Femur (tissue), 1 donor: ENCODE measurements around the gene SMCP.
A peak's percentile ranks its signal among the peaks of the same experiment; 100 is the strongest.

Experiments used
- DNase-seq: peaks from one replicate; pipeline ENCODE4 v3.0.0-alpha.2; 2017

The SMCP gene

GRCh38 chr1:152878042-152878441, at the start of gene SMCP:
SMCP (plus strand) TSS chr1:152878322; CDS start chr1:152884423, 6,101 bp downstream.
- DNase-seq = no peak

- DNase-seq = no peak
These were observed 41.3 kb upstream of the SMCP start for GRCh38 chr1:152836870-152837269.

GRCh38 chr1:152842556-152842955, 35.6 kb upstream of the SMCP start, which contains the start of gene LCE6A:
LCE6A (plus strand) TSS chr1:152842856; CDS start chr1:152843521, 665 bp downstream.
- DNase-seq = no peak

GRCh38 chr1:152855661-152856060, 22.5 kb upstream of the SMCP start:
- DNase-seq = no peak

GRCh38 chr1:152858062-152858461, 20.1 kb upstream of the SMCP start:
- DNase-seq = no peak

- DNase-seq = no peak
These were observed 18.4 kb upstream of the SMCP start, which contains the start of gene LCE7A for GRCh38 chr1:152859696-152860095. LCE7A (plus strand) TSS chr1:152859996; CDS start chr1:152860698, 702 bp downstream.

- no peak for DNase-seq
These were observed 18.0 kb upstream of the SMCP start for GRCh38 chr1:152860129-152860528.

GRCh38 chr1:152861374-152861773, 16.7 kb upstream of the SMCP start:
- no peak for DNase-seq

GRCh38 chr1:152864443-152864842, 13.7 kb upstream of the SMCP start:
- no peak for DNase-seq

GRCh38 chr1:152866321-152866720, 11.8 kb upstream of the SMCP start:
- no peak for DNase-seq

- peak; percentile 72 for DNase-seq
These were observed 8.2 kb upstream of the SMCP start for GRCh38 chr1:152869808-152870419.

GRCh38 chr1:152870831-152871730, 7.0 kb upstream of the SMCP start:
- DNase-seq = no peak

GRCh38 chr1:152871731-152872126, 6.4 kb upstream of the SMCP start:
- DNase-seq = no peak

- DNase-seq = no peak
These were observed 4.6 kb upstream of the SMCP start for GRCh38 chr1:152873495-152873894.

GRCh38 chr1:152876827-152877226, 1.3 kb upstream of the SMCP start:
- no peak for DNase-seq

- no peak for DNase-seq
These were observed 1.6 kb downstream of the SMCP start for GRCh38 chr1:152879559-152880198.

GRCh38 chr1:152880316-152880715, 2.2 kb downstream of the SMCP start:
- no peak for DNase-seq

- DNase-seq = no peak
These were observed 2.8 kb downstream of the SMCP start for GRCh38 chr1:152880907-152881306.

GRCh38 chr1:152884085-152884484, 6.0 kb downstream of the SMCP start:
- no peak for DNase-seq

GRCh38 chr1:152884506-152884905, 6.4 kb downstream of the SMCP start:
- DNase-seq = no peak

GRCh38 chr1:152884966-152885624, 7.0 kb downstream of the SMCP start:
- no peak for DNase-seq

- peak; percentile 31 for DNase-seq
These were observed 8.0 kb downstream of the SMCP start for GRCh38 chr1:152886085-152886484.
